CD4-positive, alpha-beta T cell treated with Interleukin-4 for 4 hours (primary cell): ENCODE measurements around the gene SMPD1.

Experiments used
- DNase-seq: peaks from one replicate; pipeline ENCODE4 v3.0.0-alpha.2; 2020

Gene SMPD1

DNA sequence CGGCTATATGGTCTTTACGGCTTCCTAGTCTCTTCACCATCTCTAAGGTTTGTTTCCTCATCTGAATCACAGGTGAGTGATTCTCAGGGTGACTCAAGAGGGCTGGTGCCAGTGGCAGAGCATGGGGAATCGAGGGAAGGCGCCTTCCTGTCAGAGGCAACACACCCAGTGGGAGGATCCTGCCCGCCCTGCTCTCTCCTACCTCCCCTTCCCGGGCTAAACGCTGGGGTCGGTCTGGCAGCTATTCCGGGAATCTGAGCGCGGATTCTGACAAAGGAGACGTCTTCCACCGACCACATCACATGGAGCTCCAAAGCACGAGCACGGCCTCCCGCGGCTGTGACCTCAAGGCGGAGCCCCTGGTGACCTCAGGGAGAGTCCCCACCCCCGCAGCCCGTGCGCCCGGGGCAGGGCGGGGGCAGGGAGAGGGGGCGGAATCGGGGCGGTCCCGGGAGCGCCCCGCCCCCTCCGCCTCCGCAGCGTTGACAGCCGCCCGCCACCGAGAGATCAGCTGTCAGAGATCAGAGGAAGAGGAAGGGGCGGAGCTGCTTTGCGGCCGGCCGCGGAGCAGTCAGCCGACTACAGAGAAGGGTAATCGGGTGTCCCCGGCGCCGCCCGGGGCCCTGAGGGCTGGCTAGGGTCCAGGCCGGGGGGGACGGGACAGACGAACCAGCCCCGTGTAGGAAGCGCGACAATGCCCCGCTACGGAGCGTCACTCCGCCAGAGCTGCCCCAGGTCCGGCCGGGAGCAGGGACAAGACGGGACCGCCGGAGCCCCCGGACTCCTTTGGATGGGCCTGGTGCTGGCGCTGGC is at the start of gene SMPD1:
SMPD1 (plus strand) TSS at position 570 of the 813 bp plus-strand sequence; CDS start at position 695, 125 bp downstream.
- peak; percentile 95 for DNase-seq

GRCh38 chr11:6345366-6345765 is 44.9 kb upstream of the SMPD1 start:
- DNase-seq: no peak

DNA sequence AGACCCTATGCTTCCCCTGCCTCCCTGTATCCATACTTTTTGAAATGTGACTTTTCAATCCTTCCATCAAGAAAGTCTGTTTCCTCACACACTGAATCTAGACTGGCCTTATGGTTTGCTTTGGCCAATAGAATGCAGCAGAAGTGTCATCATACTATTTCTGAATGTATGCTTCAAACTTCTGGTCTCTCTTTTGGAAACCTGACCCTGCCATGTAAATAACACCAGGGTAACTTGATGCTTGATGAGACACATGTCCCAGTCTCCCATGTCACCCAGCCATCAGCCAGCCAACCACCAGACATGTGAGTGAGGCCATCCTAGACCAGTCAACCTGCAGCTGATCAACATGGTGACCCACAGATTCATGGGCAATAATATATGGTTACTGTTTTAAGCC is 40.2 kb upstream of the SMPD1 start:
- no peak for DNase-seq

DNA sequence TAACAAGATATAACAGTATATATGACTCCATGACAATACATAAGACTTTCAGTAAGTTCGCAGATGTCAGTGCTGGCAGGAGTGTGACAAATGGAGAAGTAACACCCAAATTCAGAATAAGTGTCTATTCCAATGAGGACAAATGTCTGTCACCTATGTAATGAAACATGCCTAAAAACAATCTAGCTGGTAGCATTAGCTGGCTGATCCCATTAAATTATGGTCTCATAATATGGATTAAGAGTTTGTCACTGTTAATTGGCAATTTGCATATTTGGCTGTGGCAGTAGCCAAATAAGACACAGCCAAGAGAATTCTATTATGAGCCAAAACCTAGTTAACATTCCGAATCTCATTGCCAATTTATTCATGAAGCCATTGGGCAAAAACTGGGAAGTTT is 39.8 kb upstream of the SMPD1 start:
- DNase-seq: no peak

DNA sequence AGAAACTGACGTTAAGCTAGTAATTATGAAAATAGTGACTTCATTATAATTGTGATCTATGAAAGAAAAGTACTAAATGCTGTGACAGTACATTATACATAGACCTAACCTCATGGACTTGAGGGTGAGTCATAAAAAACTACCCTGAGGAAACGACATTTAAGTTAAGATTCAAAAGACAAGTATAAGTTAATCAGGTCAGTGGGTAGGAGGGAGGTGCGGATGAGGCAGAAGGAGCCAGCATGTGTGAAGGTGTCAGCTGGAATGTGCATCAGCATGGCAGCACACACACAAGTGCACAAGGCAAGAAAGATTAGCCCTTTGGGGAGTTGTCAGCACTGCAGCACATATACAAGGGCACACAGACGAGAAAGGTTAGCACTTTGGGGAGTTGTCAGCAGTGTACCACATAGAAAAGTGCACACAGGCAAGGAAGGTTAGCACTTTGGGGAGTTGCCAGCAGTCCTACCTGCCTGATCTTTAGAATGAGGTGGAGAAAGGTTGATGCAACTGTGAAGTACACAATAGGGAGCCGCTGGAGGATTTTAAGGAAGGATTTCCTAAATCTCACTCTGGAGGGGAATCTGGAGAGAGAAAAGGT is 38.4 kb upstream of the SMPD1 start:
- DNase-seq: no peak

- DNase-seq: peak; percentile 48
These were observed 36.8 kb upstream of the SMPD1 start for GRCh38 chr11:6353367-6353987.

GRCh38 chr11:6354651-6355485 is 35.4 kb upstream of the SMPD1 start:
- DNase-seq: no peak

DNA sequence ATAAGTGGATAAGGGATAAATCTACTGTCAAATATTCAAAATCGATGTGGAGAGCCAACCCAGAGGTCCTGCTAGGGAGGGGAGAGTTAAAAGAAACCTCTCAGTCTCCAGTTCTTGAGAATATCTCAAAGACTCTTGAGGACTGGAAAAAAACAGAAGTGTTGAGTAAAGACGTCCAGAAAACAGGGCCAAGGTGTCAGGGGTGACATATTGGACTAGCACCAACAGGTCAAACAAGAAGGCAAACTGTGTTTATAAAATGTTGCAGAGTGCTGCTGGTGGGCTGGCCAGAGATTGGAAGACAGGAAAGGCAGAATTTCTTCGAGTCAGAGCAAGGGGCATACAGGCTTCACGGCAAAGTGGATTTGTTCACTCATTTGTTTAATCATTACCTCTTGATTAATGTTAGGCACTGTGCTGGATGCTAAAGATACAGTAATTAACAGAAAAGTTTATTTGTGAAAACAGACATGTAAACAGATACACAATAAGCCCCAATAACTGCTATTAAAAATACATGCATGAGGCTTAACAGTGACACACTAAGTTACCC is 33.7 kb upstream of the SMPD1 start:
- no peak for DNase-seq

DNA sequence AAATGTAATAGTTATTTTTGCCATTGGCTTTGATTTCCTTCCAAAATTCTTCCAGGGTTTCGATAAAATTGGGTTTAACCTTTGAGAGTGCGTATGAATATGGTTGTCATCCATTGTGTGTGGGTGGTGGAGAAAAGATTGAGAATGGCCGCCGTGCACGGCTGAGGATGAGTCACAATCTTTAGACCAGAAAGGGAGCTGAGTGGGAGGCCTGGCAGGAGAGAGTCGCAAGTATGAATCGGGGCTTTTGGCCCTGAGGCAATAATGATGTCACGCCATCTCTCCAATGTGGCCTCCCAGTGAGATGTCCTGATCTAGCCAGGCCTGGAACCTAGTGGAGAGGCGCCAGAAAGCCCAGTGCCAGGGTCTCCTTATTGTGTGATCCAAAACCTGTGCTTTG is 33.1 kb upstream of the SMPD1 start:
- DNase-seq: no peak

DNA sequence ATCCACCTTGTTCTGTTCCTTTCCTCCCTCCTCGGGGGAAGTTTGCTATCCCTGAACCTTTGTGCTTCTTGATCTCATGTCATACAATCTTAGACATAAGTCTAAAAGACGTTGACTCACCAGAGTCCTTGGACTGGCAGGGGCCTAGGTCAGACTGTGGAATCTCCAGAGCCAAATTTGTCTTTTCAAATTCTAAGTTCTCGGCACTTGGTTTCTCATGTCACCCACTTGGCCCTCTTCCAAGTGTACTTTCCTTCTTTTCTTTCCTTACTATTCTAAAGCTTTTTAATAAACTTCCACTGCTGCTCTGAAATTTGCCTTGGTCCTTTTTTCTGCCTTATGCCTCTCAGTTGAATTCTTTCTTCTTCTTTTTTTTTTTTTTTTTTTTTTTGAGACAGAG is 30.1 kb upstream of the SMPD1 start:
- DNase-seq: no peak

- DNase-seq: no peak
These were observed 27.9 kb upstream of the SMPD1 start for GRCh38 chr11:6362185-6362872.

DNA sequence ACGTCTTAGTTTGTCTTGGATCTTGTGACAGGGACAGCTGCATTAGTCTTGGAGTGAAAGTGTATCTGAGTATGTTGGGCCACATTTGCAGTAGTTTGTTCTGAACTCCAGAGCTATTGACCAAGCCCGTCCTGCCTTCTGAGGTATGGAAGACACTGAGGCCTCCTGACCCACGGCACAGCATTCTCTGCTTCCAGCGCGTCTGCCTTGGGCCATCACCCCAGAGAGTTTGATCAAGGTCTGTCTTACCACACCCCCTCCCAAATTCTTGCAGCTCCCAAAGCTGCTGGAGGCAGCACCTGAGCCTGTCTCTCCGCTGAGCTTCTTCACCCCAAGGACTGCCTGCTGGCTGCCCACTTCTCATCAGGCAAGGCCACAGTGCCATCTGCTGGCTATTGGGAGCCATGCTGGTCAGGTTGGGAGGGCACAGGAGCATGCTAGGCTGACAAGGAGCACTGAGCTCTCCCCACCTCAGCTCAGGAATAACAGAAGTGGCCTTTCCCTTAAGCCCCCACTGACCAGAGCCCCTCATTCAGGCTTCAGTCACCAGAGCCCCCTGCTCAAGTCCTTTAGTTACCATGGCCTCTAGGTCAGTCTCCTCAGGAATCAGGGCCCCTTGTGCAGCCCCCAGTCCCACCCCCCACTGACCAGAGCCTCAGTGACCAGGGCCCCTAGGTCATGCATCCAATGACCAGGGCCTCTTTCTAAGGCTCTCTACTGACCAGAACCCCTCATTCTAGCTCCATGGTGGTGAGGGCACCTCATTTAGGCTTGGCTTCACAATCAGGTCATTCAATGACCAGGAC is 27.2 kb upstream of the SMPD1 start:
- DNase-seq: peak; percentile 44

- DNase-seq: no peak
These were observed 24.6 kb upstream of the SMPD1 start for GRCh38 chr11:6365659-6366058.

DNA sequence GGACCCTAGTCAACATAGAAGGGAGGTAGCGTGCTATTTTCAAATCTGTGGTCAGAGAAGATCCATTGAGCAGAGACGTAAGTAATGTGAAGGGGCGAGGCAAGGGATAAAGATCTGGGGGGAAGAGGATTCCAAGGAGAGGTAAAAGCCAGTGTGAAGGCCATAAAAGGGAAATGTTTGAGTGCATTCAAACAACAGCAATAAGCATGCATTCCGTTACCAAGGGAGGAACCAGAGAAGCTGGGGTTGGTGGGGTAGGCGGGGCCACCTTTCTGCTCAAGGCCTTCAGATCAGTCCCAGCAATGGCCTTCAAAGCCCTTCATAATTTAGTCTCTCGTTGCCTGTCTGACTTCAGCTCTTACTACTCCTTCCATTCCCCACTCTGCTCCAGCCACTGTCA is 18.4 kb upstream of the SMPD1 start:
- DNase-seq: no peak

DNA sequence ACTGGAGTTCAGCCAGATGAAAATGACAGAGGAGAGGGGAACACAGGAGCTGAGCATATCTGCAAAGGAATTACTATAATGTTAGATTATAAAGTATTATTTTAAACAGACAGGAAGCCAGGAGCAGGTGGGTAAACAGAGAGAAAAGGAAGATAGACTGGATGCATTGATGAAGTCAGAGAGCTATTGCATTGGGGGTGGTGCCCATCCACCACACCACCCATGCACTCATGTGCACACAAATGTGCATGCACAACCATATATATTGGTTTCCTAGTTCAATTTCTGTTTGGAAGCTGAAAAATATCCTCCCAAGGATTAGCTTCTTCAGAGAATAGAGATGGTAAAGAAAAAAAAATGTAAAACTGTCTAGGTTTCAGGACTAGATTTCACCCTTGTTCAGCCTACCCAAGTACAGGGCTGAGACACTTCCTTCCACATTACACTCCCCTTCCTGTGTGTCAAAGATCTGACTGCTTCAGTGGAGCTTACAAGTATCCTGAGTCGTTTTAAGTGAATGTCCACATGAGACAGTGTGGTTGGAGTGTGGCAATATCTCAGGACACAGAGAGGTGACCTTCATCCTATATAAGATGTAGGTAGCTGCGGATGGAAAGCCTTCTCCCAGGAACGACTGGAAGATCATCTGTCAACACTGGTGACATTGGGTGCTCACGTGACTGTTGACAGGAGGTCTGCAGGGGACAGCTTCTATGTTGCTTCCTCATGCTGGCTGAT is 12.2 kb upstream of the SMPD1 start:
- no peak for DNase-seq

GRCh38 chr11:6378640-6378989 is 11.7 kb upstream of the SMPD1 start:
- no peak for DNase-seq

DNA sequence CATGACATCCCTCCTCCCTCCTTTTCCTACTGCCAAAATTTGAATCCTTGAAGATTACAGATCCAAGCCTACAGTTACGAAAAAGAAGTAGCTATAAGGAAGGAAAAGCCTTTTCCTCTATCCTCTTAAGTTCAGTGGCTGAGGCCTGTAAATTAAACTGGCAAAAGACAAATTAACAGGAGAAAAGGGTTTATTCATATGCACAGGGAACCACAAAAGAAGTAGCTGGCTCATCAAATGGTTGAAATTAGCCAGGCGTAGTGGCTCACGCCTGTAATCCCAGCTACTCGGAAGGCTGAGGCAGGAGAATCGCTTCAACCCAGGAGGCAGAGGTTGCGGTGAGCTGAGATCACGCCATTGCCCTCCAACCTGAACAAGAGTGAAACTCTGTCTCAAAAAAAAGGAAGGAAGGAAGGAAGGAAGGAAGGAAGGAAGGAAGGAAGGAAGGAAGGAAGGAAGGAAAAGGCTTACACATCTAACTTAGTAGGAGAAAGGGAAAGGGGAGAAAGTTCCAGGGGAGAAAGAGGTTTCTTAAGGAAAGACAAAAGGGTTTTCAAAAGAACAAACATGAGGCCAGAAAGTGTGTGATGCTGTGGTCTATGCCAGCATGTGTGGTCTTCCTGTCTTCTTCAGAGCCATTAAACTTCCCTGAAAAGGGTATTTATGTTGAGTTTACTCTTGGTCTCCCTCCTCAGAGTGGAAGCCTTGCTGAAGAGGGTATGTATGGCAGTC is 5.1 kb upstream of the SMPD1 start:
- no peak for DNase-seq

GRCh38 chr11:6387811-6388599 is 2.3 kb upstream of the SMPD1 start:
- DNase-seq: no peak

- no peak for DNase-seq
These were observed 1.5 kb upstream of the SMPD1 start for GRCh38 chr11:6388748-6389147.
